Measurements from ENCODE around the gene SNTB2. TPM values are rescaled to one million over a fixed set of nuclear protein-coding genes. Genes with fewer than 3 reads are reported as not detected.
A peak's percentile ranks its signal among the peaks of the same experiment; 100 is the strongest.

Gene SNTB2
- total RNA-seq, 4 donors from 2014 or later, result 58.0 to 99.5 (median 96.7) TPM

DNA sequence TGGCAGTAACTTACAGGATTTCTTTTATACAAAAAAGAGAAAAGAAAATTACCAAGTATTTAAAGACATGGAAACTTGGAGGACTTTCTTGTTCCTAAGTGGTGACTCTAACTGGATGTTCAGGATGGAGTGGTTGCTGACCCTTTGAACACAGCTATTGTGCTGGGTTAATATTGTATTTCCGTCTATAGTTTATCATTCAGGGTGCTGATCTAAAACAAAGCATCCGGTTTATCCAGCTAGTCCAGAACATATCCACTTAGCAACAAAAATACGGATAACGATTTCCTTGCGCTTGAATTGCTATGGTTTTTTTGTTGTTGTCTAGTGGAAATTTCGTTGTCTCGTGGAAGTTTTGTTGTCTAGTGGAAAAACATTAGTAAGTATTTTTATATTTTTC, 38.2 kb downstream of the SNTB2 start:
- peak overlapping the region; percentile 62 to 78 (median 64) for H3K27ac ChIP-seq
- H3K4me1 ChIP-seq, result peaks cover 13 to 36% of the 10 kb centered on the region in 2 donors
- intact Hi-C loops (cut with DNase I), result no loop called here
- H3K4me3 ChIP-seq (replicated peaks in 1 of 3), result no peak overlapping the region
- 41 to 43% methylated on average over 7 of the region's 7 CpGs for WGBS, 2 donors
- no peak for DNase-seq
- no peaks in the 10 kb centered on the region for H3K27me3 ChIP-seq
- no peaks in the 10 kb centered on the region for H3K9me3 ChIP-seq
- no peaks in the 10 kb centered on the region for H3K36me3 ChIP-seq
- peak in 1 of 2 donors; percentile 6 for TF ChIP-seq POLR2A (IDR thresholded peaks at IDR 0.05)
- TF ChIP-seq, protein P1, sequence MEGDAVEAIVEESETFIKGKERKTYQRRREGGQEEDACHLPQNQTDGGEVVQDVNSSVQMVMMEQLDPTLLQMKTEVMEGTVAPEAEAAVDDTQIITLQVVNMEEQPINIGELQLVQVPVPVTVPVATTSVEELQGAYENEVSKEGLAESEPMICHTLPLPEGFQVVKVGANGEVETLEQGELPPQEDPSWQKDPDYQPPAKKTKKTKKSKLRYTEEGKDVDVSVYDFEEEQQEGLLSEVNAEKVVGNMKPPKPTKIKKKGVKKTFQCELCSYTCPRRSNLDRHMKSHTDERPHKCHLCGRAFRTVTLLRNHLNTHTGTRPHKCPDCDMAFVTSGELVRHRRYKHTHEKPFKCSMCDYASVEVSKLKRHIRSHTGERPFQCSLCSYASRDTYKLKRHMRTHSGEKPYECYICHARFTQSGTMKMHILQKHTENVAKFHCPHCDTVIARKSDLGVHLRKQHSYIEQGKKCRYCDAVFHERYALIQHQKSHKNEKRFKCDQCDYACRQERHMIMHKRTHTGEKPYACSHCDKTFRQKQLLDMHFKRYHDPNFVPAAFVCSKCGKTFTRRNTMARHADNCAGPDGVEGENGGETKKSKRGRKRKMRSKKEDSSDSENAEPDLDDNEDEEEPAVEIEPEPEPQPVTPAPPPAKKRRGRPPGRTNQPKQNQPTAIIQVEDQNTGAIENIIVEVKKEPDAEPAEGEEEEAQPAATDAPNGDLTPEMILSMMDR (IDR thresholded peaks at IDR 0.05), result no peak

- Histone ChIP-seq H3K4me1 (peaks cover 16 to 27% of the 10 kb centered on the region in 2 donors), H3K27ac (no peak overlapping the region), H3K36me3 (no peaks in the 10 kb centered on the region), H3K4me3 (replicated peaks in 1 of 3) (no peak overlapping the region), H3K27me3 (no peaks in the 10 kb centered on the region), H3K9me3 (no peaks in the 10 kb centered on the region)
- intact Hi-C loops (cut with DNase I), result no loop called here
- TF ChIP-seq, protein P1 (IDR thresholded peaks at IDR 0.05), result no peak
- no peak for TF ChIP-seq POLR2A (IDR thresholded peaks at IDR 0.05)
- no peak for DNase-seq
Measured at GRCh38 chr16:69233124-69233523, 46.2 kb downstream of the SNTB2 start.

DNA sequence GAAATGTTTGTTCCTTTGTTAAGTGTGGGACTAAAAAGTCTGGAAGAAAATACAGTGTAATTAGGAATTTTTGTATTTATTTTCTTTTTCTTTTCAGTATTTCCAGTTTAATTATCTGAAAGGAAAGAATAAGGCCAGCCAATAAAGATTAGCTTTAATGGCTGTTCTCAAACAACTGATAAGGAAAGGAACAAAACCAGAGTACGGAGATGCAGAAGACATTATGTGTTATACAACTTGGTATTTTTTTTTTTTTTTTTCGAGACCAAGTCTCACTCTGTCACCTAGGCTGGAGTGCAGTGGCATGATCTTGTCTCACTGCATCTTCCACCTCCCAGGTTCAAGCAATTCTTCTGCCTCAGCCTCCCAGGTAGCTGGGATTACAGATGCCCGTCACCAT, 47.5 kb downstream of the SNTB2 start:
- Histone ChIP-seq H3K27ac (no peak overlapping the region), H3K36me3 (no peaks in the 10 kb centered on the region), H3K4me3 (replicated peaks in 1 of 3) (no peak overlapping the region), H3K9me3 (no peaks in the 10 kb centered on the region), H3K27me3 (no peaks in the 10 kb centered on the region), H3K4me1 (peaks cover 16 to 37% of the 10 kb centered on the region in 2 donors)
- no peak for TF ChIP-seq POLR2A (IDR thresholded peaks at IDR 0.05)
- TF ChIP-seq, protein P1 (IDR thresholded peaks at IDR 0.05), result no peak
- intact Hi-C loops (cut with DNase I), result no loop called here
- DNase-seq, result no peak
- 83 to 92% methylated on average over 3 of the region's 3 CpGs for WGBS, 2 donors

- Histone ChIP-seq H3K9me3 (no peaks in the 10 kb centered on the region), H3K27ac (peak overlapping the region in 1 of 3 donors; percentile 28), H3K36me3 (no peaks in the 10 kb centered on the region), H3K4me1 (peaks cover 23 to 42% of the 10 kb centered on the region in 2 donors), H3K27me3 (no peaks in the 10 kb centered on the region), H3K4me3 (replicated peaks in 1 of 3) (no peak overlapping the region)
- no peak for DNase-seq
- TF ChIP-seq, protein P1 (IDR thresholded peaks at IDR 0.05), result no peak
- TF ChIP-seq POLR2A (IDR thresholded peaks at IDR 0.05), result no peak
- intact Hi-C loops (cut with DNase I), result no loop called here
Measured at GRCh38 chr16:69236319-69236718, 49.4 kb downstream of the SNTB2 start.

DNA sequence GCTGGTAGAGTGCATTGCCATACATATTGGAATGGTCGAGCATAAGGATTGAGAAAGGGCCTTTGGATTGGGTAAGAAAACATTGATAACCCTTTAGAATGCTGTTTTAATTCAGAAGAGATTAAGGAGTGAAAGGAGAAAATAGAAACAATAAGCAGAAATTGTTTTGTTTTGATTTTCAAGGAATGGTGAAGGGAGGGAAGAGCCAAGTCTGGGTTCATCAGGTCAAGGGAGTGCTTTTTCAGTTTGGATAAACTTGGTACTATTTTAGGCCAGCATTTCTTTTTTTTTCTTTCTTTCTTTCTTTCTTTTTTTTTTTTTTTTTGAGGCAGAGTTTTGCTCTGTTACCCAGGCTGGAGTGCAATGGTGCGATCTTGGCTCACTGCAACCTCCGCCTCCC, 50.3 kb downstream of the SNTB2 start:
- TF ChIP-seq, protein P1 (IDR thresholded peaks at IDR 0.05), result no peak
- no peak for TF ChIP-seq POLR2A (IDR thresholded peaks at IDR 0.05)
- no peak for DNase-seq
- no peaks in the 10 kb centered on the region for H3K9me3 ChIP-seq
- intact Hi-C loops (cut with DNase I), result no loop called here
- 85 to 88% methylated on average over 3 of the region's 3 CpGs for WGBS, 2 donors
- H3K36me3 ChIP-seq, result no peaks in the 10 kb centered on the region
- H3K4me3 ChIP-seq (replicated peaks in 1 of 3), result no peak overlapping the region
- H3K27ac ChIP-seq, result peak overlapping the region in 1 of 3 donors; percentile 28
- no peaks in the 10 kb centered on the region for H3K27me3 ChIP-seq
- H3K4me1 ChIP-seq, result peaks cover 23 to 42% of the 10 kb centered on the region in 2 donors
